GM12872 (cell line): ENCODE measurements around the gene SLC1A1.

Experiments
- TF ChIP-seq, protein P1 (sequence below): IDR thresholded peaks from 3 replicates; pipeline ENCODE4 v1.5.1; 2011; ENCODE audit warnings: low read depth, mild to moderate bottlenecking, low read length, moderate library complexity; ENCODE audit not compliant: insufficient read depth

The SLC1A1 gene

DNA sequence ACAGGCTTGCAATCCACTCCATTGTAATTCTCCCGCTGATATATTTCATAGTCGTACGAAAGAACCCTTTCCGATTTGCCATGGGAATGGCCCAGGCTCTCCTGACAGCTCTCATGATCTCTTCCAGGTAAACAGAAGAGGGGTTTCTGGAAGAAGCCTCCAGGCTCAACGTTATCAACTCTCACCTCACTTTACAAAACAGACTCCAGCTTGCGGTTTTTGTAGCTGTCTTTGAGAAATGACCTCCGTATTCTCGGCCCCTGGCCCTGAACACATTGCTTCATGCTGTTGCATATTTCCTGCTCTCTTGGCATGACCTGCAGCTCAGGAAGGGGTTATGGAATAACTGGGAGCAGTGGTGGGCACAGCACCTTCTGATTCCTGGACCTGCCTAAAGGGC, 85.7 kb downstream of the SLC1A1 start:
- TF ChIP-seq, protein P1, sequence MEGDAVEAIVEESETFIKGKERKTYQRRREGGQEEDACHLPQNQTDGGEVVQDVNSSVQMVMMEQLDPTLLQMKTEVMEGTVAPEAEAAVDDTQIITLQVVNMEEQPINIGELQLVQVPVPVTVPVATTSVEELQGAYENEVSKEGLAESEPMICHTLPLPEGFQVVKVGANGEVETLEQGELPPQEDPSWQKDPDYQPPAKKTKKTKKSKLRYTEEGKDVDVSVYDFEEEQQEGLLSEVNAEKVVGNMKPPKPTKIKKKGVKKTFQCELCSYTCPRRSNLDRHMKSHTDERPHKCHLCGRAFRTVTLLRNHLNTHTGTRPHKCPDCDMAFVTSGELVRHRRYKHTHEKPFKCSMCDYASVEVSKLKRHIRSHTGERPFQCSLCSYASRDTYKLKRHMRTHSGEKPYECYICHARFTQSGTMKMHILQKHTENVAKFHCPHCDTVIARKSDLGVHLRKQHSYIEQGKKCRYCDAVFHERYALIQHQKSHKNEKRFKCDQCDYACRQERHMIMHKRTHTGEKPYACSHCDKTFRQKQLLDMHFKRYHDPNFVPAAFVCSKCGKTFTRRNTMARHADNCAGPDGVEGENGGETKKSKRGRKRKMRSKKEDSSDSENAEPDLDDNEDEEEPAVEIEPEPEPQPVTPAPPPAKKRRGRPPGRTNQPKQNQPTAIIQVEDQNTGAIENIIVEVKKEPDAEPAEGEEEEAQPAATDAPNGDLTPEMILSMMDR: no peak

GRCh38 chr9:4576448-4576847, 86.2 kb downstream of the SLC1A1 start:
- TF ChIP-seq, protein P1: no peak

- TF ChIP-seq, protein P1: no peak
These were observed 88.7 kb downstream of the SLC1A1 start for GRCh38 chr9:4579001-4579400.

DNA sequence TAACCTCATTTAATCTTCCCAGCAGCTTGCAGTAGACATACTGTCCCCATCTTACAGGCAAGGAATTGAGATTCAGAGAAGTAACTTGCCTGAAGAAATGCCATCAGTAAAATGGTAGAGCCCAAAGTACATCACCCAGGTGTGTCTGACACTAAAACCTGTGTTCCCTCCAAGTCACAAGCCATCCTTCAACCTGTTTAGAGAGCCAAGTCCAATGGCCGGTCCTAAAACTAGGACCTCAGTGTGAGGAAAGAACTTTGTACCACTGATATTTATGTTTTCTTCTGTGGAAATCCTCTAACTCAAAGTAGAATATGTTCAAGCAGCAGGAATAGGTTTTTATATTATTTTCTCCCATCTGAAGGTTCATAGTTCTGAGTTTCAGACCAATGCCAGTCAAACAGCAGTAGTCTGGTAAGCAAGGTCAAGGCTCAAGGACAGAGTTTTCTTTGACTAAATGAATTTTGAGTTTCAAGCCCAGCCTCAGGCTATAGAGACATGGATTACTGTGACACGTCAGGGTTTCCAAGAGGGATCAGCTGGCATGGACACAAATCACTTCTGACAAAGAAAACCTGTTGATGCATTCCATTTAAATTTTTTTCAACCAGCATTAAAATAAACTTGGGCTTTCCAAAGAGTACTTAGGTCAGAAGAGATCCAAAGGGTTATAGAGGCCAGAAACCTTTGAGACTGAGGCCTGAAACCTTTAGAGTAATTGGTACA, 90.9 kb downstream of the SLC1A1 start:
- TF ChIP-seq, protein P1: no peak

- TF ChIP-seq, protein P1: no peak
These were observed 91.7 kb downstream of the SLC1A1 start for GRCh38 chr9:4581861-4582565.

DNA sequence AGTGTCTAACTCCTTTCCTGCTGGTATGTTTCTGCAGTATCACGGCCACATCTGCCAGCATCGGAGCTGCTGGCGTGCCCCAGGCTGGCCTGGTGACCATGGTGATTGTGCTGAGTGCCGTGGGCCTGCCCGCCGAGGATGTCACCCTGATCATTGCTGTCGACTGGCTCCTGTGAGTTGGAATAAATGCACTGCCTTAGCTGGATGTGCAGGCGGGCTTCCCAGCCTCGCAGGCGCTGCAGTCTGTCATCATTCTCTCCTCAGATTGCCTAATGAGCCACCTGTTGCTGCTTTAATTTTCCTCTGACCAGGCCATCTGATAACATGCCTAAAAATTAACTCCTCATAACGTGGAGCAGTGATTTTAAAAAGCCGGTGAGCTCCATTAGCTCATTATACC, 92.7 kb downstream of the SLC1A1 start:
- TF ChIP-seq, protein P1: no peak

- TF ChIP-seq, protein P1: no peak
These were observed 94.4 kb downstream of the SLC1A1 start for GRCh38 chr9:4584636-4585035.
